ENCODE measurements around the gene HLA-DMA. TPM values are rescaled to one million over a fixed set of nuclear protein-coding genes. Genes with fewer than 3 reads are reported as not detected.

HLA-DMA gene
- polyA plus RNA-seq, 5 donors, result 9.9 to 22.1 (median 11.2) TPM

DNA sequence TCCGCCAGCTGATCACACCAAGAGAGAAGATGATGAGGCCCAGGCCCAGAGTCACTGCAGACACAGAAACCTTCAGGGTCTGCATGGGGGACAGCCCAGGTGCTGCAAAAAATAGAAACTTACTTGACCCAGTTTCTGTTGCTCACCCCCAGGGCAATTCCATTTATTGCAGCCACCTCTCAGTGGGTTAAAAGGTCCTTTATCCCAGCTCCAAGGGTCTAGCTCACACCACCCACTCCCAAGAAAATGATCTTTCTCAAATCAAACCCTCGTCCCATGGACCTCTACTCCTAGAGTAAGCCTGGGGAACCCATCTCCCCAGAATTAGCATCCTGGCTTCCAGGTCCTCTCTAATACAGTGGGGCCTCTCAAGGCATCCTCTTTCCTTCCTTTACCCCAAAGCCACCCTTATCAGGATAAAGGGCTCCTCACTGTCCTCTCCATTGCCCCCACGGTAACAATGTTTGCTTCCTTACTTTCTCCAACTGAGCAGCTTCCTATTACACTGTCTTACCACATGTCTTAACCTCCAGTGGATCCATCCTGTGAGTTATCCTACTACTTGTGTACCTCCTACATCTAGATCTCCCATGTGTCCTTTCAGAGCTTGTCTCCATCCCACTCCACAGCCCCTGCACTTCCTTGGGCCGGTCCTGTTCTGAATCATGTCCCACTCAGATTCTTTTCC is 17.2 kb downstream of the HLA-DMA start:
- DNase-seq, result no peak

DNA sequence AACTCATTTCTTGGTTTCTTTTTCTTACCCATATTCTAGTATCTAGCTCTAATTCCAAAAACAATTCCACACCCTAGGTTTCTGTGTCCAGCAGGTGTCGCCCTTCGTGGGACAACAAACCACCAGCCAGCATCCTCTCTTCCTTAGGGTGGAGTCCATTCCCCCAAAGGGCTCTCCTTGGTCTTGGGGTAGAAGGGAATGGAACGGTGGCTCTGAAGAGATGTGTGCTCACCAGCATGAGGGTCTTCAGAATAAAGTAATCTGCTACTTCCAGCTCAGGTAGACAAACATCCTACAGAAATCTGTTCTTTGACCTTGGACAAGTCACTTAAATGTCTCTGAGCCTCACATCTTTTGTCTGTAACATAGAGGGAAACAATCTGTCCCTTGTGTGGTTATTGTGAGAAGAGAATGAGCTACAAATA is 19.2 kb downstream of the HLA-DMA start:
- peak; percentile 42 to 58 for DNase-seq

DNA sequence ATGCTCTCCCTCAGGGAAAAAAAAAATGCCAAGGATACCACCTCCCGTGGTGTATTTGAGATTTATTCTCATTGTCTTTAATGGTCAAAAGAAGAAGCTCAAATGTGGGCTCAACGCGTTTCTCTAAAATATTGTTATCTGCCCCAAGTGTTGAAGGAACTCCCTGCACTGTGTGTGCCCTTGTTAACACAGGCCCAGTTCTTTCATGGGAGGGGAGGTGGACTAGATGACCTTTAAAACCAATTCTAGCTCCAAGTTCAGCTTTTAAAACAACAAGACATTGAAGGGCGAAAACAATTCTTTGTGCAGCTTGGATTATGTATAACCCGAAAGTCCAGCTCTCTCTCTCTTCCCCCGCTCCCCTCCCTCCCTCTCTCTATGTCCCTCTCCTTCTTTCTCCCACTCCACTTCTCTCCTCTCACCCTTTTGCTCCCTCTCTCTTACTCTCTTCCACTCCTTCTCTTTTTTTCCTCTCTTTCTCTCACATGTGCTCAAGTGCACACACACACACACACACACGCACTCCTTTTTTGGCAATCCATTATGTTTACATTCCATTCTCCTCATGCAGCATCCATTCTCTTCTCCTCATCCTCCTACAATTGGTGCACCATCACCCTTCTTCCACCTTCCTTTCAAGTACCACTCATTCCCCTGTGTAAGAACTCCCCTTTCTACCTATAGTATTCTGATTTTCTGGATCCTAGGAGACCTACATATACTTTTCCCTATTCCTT is 20.6 kb downstream of the HLA-DMA start:
- no peak for DNase-seq

DNA sequence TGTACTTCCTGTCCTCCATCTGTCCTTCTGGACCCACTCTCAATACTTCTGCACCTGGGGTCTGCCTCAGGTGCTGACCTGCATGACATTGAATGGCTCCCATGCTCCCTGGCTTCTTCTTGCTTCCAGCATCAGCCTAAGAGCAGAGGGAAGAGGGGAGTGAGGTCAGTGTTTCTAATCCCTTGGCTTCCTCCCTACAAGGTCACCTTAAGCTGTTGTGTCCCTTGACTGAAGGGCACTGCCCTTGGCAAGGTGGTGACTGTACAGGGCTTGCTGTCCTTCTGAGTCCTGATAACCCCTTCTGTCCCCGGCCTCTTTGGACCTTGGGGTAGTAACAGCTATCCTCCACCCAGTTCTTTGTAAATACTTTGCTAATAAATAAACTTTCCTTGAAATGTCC is 21.7 kb downstream of the HLA-DMA start:
- DNase-seq, result no peak

DNA sequence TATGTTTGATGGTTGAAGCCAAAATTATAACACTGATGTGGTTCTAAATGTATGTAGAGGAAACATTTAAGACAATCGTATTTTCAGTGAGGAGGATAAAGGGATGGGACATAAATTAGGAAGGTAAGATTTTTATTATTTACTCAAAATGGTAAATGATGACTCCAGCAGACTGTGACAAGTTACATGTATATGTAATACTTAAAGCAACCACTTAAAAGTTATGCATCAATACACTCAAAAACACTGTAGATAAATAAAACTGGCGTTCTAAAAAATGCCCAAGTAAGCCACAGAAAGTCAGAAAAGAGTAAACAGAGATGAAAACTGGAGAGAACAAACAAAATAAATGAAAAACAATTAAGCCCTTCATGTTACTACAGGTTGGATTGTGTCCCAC is 30.8 kb downstream of the HLA-DMA start:
- no peak for DNase-seq

- no peak for DNase-seq
Measured at GRCh38 chr6:32920715-32921114, 32.2 kb downstream of the HLA-DMA start.

- DNase-seq, result no peak
Measured at GRCh38 chr6:32912951-32913350, 39.9 kb downstream of the HLA-DMA start.

- no peak for DNase-seq
Measured at GRCh38 chr6:32908897-32909296, 44.0 kb downstream of the HLA-DMA start.

GRCh38 chr6:32906539-32906938 is 46.4 kb downstream of the HLA-DMA start:
- DNase-seq, result no peak

DNA sequence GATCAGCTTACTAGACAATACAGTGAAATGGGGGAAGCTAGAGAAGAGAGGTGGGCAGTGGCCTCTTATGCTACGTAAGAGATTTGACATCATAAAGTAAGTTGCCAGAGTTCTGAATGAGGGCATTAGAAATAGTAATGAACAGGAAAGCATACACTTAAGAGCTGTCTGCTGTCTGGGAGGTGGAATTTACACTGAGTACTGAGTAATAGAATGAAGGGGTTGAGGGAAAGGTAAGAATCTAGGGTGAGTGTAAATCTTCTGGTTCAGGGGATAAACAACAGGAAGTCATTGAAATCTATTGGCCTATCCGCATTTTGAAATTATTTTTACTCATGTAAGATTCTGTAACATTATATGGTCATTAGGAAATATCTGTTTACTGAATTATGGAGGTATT is 47.8 kb downstream of the HLA-DMA start:
- DNase-seq, result no peak

DNA sequence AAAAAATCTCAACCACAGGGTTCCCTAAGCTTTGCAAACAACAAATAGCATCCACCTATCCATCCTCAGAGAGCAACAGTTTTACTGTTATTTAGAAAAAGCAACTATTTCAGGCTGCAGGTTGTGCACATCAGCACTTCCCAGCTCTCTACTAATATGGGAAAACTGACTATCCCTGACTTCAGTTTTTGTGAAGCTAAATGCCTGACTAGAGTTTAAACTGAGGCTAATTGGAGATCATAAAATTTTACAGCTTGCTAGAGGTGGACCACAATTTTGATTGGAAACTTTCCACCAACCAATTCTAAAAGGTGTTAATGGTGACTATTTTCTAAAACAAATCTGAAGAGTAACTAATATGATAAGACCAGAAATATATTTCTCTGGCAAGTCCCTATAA is 48.9 kb downstream of the HLA-DMA start:
- no peak for DNase-seq

Other genes with a start within 250 kb of the HLA-DMA start
- gene HLA-DQA2, start 211.7 kb downstream of the HLA-DMA start, polyA plus RNA-seq (ENCODE audit: insufficient read depth in 1 of 5, insufficient read length in 5 of 5, low replicate concordance in 1 of 5), result 1 to 10 TPM in 4 of 5 donors, under 1 TPM in 1; 0.45 to 2.0 (median 1.2) TPM
- gene HLA-DQB2, start 189.6 kb downstream of the HLA-DMA start, polyA plus RNA-seq (ENCODE audit: insufficient read depth in 1 of 5, insufficient read length in 5 of 5, low replicate concordance in 1 of 5), result 1 to 10 TPM in 3 of 5 donors, under 1 TPM in 2; 0.27 to 2.1 (median 1.1) TPM
- under 1 TPM; 0.27 to 0.63 (median 0.38) TPM for gene HLA-DOB, start 136.1 kb downstream of the HLA-DMA start, polyA plus RNA-seq (ENCODE audit: insufficient read depth in 1 of 5, insufficient read length in 5 of 5, low replicate concordance in 1 of 5)
- 10 to 100 TPM; 14.7 to 19.6 (median 16.6) TPM for gene TAP2, start 114.4 kb downstream of the HLA-DMA start, polyA plus RNA-seq (ENCODE audit: insufficient read depth in 1 of 5, insufficient read length in 5 of 5, low replicate concordance in 1 of 5)
- 10 to 100 TPM; 39.7 to 43.3 (median 41.6) TPM for gene PSMB8, start 109.0 kb downstream of the HLA-DMA start, polyA plus RNA-seq (ENCODE audit: insufficient read depth in 1 of 5, insufficient read length in 5 of 5, low replicate concordance in 1 of 5)
- 10 to 100 TPM; 18.2 to 22.5 (median 20.2) TPM for gene TAP1, start 99.4 kb downstream of the HLA-DMA start, polyA plus RNA-seq (ENCODE audit: insufficient read depth in 1 of 5, insufficient read length in 5 of 5, low replicate concordance in 1 of 5)
- gene PSMB9, start 98.9 kb downstream of the HLA-DMA start, polyA plus RNA-seq (ENCODE audit: insufficient read depth in 1 of 5, insufficient read length in 5 of 5, low replicate concordance in 1 of 5), result 10 to 100 TPM; 13.6 to 17.0 (median 15.4) TPM
- gene HLA-DMB, start 12.1 kb downstream of the HLA-DMA start, polyA plus RNA-seq (ENCODE audit: insufficient read depth in 1 of 5, insufficient read length in 5 of 5, low replicate concordance in 1 of 5), result 10 to 100 TPM in 1 of 5 donors, 1 to 10 TPM in 4; 7.7 to 11.0 (median 8.4) TPM
- 100 to 1,000 TPM; 288 to 321 (median 308) TPM for gene BRD2, start 15.5 kb upstream of the HLA-DMA start, polyA plus RNA-seq (ENCODE audit: insufficient read depth in 1 of 5, insufficient read length in 5 of 5, low replicate concordance in 1 of 5)
- 1 to 10 TPM; 1.7 to 3.6 (median 2.8) TPM for gene HLA-DOA, start 56.5 kb upstream of the HLA-DMA start, polyA plus RNA-seq (ENCODE audit: insufficient read depth in 1 of 5, insufficient read length in 5 of 5, low replicate concordance in 1 of 5)
- 10 to 100 TPM; 33.0 to 44.8 (median 33.5) TPM for gene HLA-DPA1, start 120.6 kb upstream of the HLA-DMA start, polyA plus RNA-seq (ENCODE audit: insufficient read depth in 1 of 5, insufficient read length in 5 of 5, low replicate concordance in 1 of 5)
- 10 to 100 TPM; 20.2 to 28.5 (median 25.6) TPM for gene HLA-DPB1, start 122.9 kb upstream of the HLA-DMA start, polyA plus RNA-seq (ENCODE audit: insufficient read depth in 1 of 5, insufficient read length in 5 of 5, low replicate concordance in 1 of 5)
- gene COL11A2, start 239.4 kb upstream of the HLA-DMA start, polyA plus RNA-seq (ENCODE audit: insufficient read depth in 1 of 5, insufficient read length in 5 of 5, low replicate concordance in 1 of 5), result 10 to 100 TPM in 1 of 5 donors, 1 to 10 TPM in 4; 3.0 to 10.8 (median 3.8) TPM
- gene RXRB, start 247.6 kb upstream of the HLA-DMA start, polyA plus RNA-seq (ENCODE audit: insufficient read depth in 1 of 5, insufficient read length in 5 of 5, low replicate concordance in 1 of 5), result 10 to 100 TPM; 56.7 to 69.7 (median 61.7) TPM
- 100 to 1,000 TPM in 1 of 5 donors, 10 to 100 TPM in 4; 73.8 to 100 (median 90.1) TPM for gene SLC39A7, start 247.8 kb upstream of the HLA-DMA start, polyA plus RNA-seq (ENCODE audit: insufficient read depth in 1 of 5, insufficient read length in 5 of 5, low replicate concordance in 1 of 5)

Data from right lung (tissue), 5 donors.